Esophagus muscularis mucosa (tissue), 4 donors: ENCODE measurements around the gene OBSCN. TPM values are rescaled to one million over a fixed set of nuclear protein-coding genes. Genes with fewer than 3 reads are reported as not detected.
A peak's percentile ranks its signal among the peaks of the same experiment; 100 is the strongest.

Experiments
- DNase-seq: peaks from one replicate; pipeline ENCODE4 v3.0.0-alpha.2; 2017; ENCODE audit errors: extremely low spot score
- H3K27ac ChIP-seq, 4 donors: fragments of 200-600 bp; sonication (generic); replicated peaks in 1 of 4; 1 replicate in 3 of 4; 2 replicates in 1 of 4; pipeline ENCODE4 v1.5.1; 2016 to 2019; ENCODE audit warnings: mild to moderate bottlenecking in 1 of 4
- H3K27me3 ChIP-seq, 4 donors: fragments of 200-600 bp; sonication (generic); one replicate each; pipeline versions ENCODE4 v1.5.1 to v1.6.0; 2016 to 2019
- H3K36me3 ChIP-seq, 4 donors: fragments of 200-600 bp; sonication (generic); one replicate each; pipeline ENCODE4 v1.5.1; 2016 to 2019
- H3K4me1 ChIP-seq, 4 donors: fragments of 200-600 bp; sonication (generic); one replicate each; pipeline ENCODE4 v1.5.1; 2016 to 2019
- H3K4me3 ChIP-seq, 4 donors: fragments of 200-600 bp; sonication (generic); 1 replicate in 2 of 4; 2 replicates in 2 of 4; pipeline ENCODE4 v1.5.1; 2016 to 2019; ENCODE audit warnings: mild to moderate bottlenecking in 4 of 4, moderate library complexity in 1 of 4
- H3K9me3 ChIP-seq, 4 donors: fragments of 200-600 bp; sonication (generic); 1 replicate in 3 of 4; 2 replicates in 1 of 4; pipeline ENCODE4 v1.5.1; 2016 to 2019
- CTCF ChIP-seq, 3 experiments: fragments of 200-600 bp in 2 of 3; fragments of 450-650 bp in 1 of 3; sonication (generic) in 2 of 3; IDR thresholded peaks; one replicate each; pipeline ENCODE4 v1.5.1; 2017 to 2019; ENCODE audit warnings: antibody characterized with exemption in 3 of 3, mild to moderate bottlenecking in 2 of 3, moderate library complexity in 1 of 3
- EP300 ChIP-seq: sonication (generic); formaldehyde crosslinking; IDR thresholded peaks from one replicate; pipeline ENCODE4 v1.6.1; 2017; ENCODE audit warnings: antibody characterized with exemption
- POLR2A ChIP-seq: fragments of 450-650 bp; IDR thresholded peaks from one replicate; pipeline ENCODE4 v1.6.1; 2017; ENCODE audit warnings: antibody characterized with exemption, moderate library complexity, mild to moderate bottlenecking, low read depth
- POLR2AphosphoS5 ChIP-seq, 2 donors: sonication (generic); formaldehyde crosslinking; IDR thresholded peaks; one replicate each; pipeline ENCODE4 v1.6.1; 2017; ENCODE audit warnings: antibody characterized with exemption in 2 of 2
- WGBS: methylation state at CpG from one replicate; pipeline ENCODE4 v1.1.5; 2018; 5-methylcytosine and 5-hydroxymethylcytosine counted together
- intact Hi-C: fragments of 100-400 bp; cut with DNase I; formaldehyde crosslinking; loops from one replicate; pipeline ENCODE4 v1.15.1; 2023
- total RNA-seq, 4 donors: library from RNA; depleted of rRNA; stranded (reverse); fragments of >200 nt; gene quantifications; one replicate each; pipeline versions ENCODE4 v1.1.0 to v1.2.1, GENCODE V29; 2016

The OBSCN gene
- total RNA-seq, 4 donors from 2014 or later = 12.6 to 31.4 (median 17.8) TPM

GRCh38 chr1:228210712-228211530 lies 3.1 kb downstream of the OBSCN start:
- Histone ChIP-seq H3K4me1 (peaks cover 21 to 34% (median 28%) of the 10 kb centered on the region in 4 donors), H3K27ac (no peak overlapping the region), H3K9me3 (no peaks in the 10 kb centered on the region), H3K4me3 (no peak overlapping the region), H3K36me3 (peaks cover 0 to 16% (median 0%) of the 10 kb centered on the region in 4 donors), H3K27me3 (peaks cover 0 to 67% (median 18%) of the 10 kb centered on the region in 4 donors)
- TF ChIP-seq POLR2AphosphoS5 (IDR thresholded peaks at IDR 0.05) (no peak), EP300 (no peak), POLR2A (no peak), CTCF (IDR thresholded peaks at IDR 0.05) (no peak)
- intact Hi-C loops = no loop called here
- no peak for DNase-seq
- WGBS = 93% methylated on average over 14 of the region's 16 CpGs

- intact Hi-C loops = no loop called here
- peak overlapping the region; percentile 53 to 64 (median 55) for H3K4me3 ChIP-seq
- DNase-seq = no peak
- peaks cover 21 to 34% (median 27%) of the 10 kb centered on the region in 4 donors for H3K4me1 ChIP-seq
- no peaks in the 10 kb centered on the region for H3K9me3 ChIP-seq
- H3K27ac ChIP-seq = no peak overlapping the region
- WGBS = 89% methylated on average over 33 of the region's 96 CpGs
- peaks cover 0 to 67% (median 18%) of the 10 kb centered on the region in 4 donors for H3K27me3 ChIP-seq
- TF ChIP-seq CTCF (IDR thresholded peaks at IDR 0.05) (no peak), POLR2A (no peak), EP300 (no peak), POLR2AphosphoS5 (IDR thresholded peaks at IDR 0.05) (no peak)
- peaks cover 0 to 16% (median 0%) of the 10 kb centered on the region in 4 donors for H3K36me3 ChIP-seq
Measured at GRCh38 chr1:228211531-228212414, 3.9 kb downstream of the OBSCN start.

- peaks cover 0 to 20% (median 0%) of the 10 kb centered on the region in 4 donors for H3K36me3 ChIP-seq
- intact Hi-C loops = no loop called here
- no peak for TF ChIP-seq POLR2A
- no peak for TF ChIP-seq POLR2AphosphoS5 (IDR thresholded peaks at IDR 0.05)
- no peak for TF ChIP-seq CTCF (IDR thresholded peaks at IDR 0.05)
- no peak for TF ChIP-seq EP300
- 10% methylated on average over 25 of the region's 66 CpGs for WGBS
- H3K4me3 ChIP-seq = peak overlapping the region; percentile 53 to 64 (median 55)
- DNase-seq = no peak
- H3K4me1 ChIP-seq = peaks cover 21 to 34% (median 23%) of the 10 kb centered on the region in 4 donors
- no peaks in the 10 kb centered on the region for H3K9me3 ChIP-seq
- H3K27ac ChIP-seq = peak overlapping the region in 1 of 4 donors; percentile 36
- H3K27me3 ChIP-seq = peaks cover 0 to 62% (median 18%) of the 10 kb centered on the region in 4 donors
Measured at GRCh38 chr1:228212415-228212965, 4.6 kb downstream of the OBSCN start.

- H3K9me3 ChIP-seq = no peaks in the 10 kb centered on the region
- peaks cover 0 to 27% (median 0%) of the 10 kb centered on the region in 4 donors for H3K36me3 ChIP-seq
- 2% methylated on average over 25 of the region's 67 CpGs for WGBS
- H3K4me3 ChIP-seq = peak overlapping the region; percentile 53 to 64 (median 55)
- DNase-seq = no peak
- peak overlapping the region in 2 of 4 donors; percentile 33 to 36 for H3K27ac ChIP-seq
- TF ChIP-seq POLR2AphosphoS5 (IDR thresholded peaks at IDR 0.05) (peak in 1 of 2 donors; percentile 53), POLR2A (no peak), CTCF (IDR thresholded peaks at IDR 0.05) (peak; percentile 52 to 63 (median 54)), EP300 (no peak)
- peaks cover 21 to 28% (median 22%) of the 10 kb centered on the region in 4 donors for H3K4me1 ChIP-seq
- intact Hi-C loops = no loop called here
- peaks cover 0 to 55% (median 16%) of the 10 kb centered on the region in 4 donors for H3K27me3 ChIP-seq
Measured at GRCh38 chr1:228212966-228213844, 5.4 kb downstream of the OBSCN start.
